ENCODE data around the gene RPH3AL. TPM values are rescaled to one million over a fixed set of nuclear protein-coding genes. Genes with fewer than 3 reads are reported as not detected.

Gene RPH3AL
- total RNA-seq, 4 donors from 2014 or later: 9.9 to 44.7 (median 21.5) TPM

GRCh38 chr17:362721-363120 lies 10.1 kb upstream of the RPH3AL start:
- no peak for DNase-seq
- TF ChIP-seq POLR2A (IDR thresholded peaks at IDR 0.05) (no peak), CTCF (IDR thresholded peaks at IDR 0.05) (no peak)
- Histone ChIP-seq H3K9me3 (no peaks in the 10 kb centered on the region), H3K27me3 (no peaks in the 10 kb centered on the region), H3K4me3 (no peak overlapping the region), H3K4me1 (no peaks in the 10 kb centered on the region), H3K27ac (no peak overlapping the region), H3K36me3 (no peaks in the 10 kb centered on the region)
- intact Hi-C loops (cut with DNase I; ENCODE audit: low total_unique reads): no loop called here

GRCh38 chr17:360092-360750 lies 7.6 kb upstream of the RPH3AL start:
- Histone ChIP-seq H3K4me3 (no peak overlapping the region), H3K9me3 (no peaks in the 10 kb centered on the region), H3K27ac (no peak overlapping the region), H3K27me3 (no peaks in the 10 kb centered on the region), H3K4me1 (no peaks in the 10 kb centered on the region), H3K36me3 (no peaks in the 10 kb centered on the region)
- no peak for DNase-seq
- TF ChIP-seq POLR2A (IDR thresholded peaks at IDR 0.05) (no peak), CTCF (IDR thresholded peaks at IDR 0.05) (no peak)
- intact Hi-C loops (cut with DNase I; ENCODE audit: low total_unique reads): no loop called here

- Histone ChIP-seq H3K4me3 (no peak overlapping the region), H3K27ac (no peak overlapping the region), H3K27me3 (no peaks in the 10 kb centered on the region), H3K4me1 (no peaks in the 10 kb centered on the region), H3K9me3 (no peaks in the 10 kb centered on the region), H3K36me3 (no peaks in the 10 kb centered on the region)
- DNase-seq: no peak
- TF ChIP-seq CTCF (IDR thresholded peaks at IDR 0.05): no peak
- TF ChIP-seq POLR2A (IDR thresholded peaks at IDR 0.05): no peak
- intact Hi-C loops (cut with DNase I; ENCODE audit: low total_unique reads): no loop called here
Measured at GRCh38 chr17:358491-359151, 6.0 kb upstream of the RPH3AL start.

- H3K27ac ChIP-seq: no peak overlapping the region
- no peaks in the 10 kb centered on the region for H3K27me3 ChIP-seq
- DNase-seq: no peak
- H3K36me3 ChIP-seq: no peaks in the 10 kb centered on the region
- TF ChIP-seq POLR2A (IDR thresholded peaks at IDR 0.05): no peak
- no peak for TF ChIP-seq CTCF (IDR thresholded peaks at IDR 0.05)
- intact Hi-C loops (cut with DNase I; ENCODE audit: low total_unique reads): no loop called here
- H3K4me3 ChIP-seq: no peak overlapping the region
- no peaks in the 10 kb centered on the region for H3K9me3 ChIP-seq
- no peaks in the 10 kb centered on the region for H3K4me1 ChIP-seq
Measured at GRCh38 chr17:357644-358043, 5.0 kb upstream of the RPH3AL start.

- H3K4me1 ChIP-seq: no peaks in the 10 kb centered on the region
- H3K27me3 ChIP-seq: no peaks in the 10 kb centered on the region
- intact Hi-C loops (cut with DNase I; ENCODE audit: low total_unique reads): no loop called here
- no peak overlapping the region for H3K27ac ChIP-seq
- no peak for DNase-seq
- no peak overlapping the region for H3K4me3 ChIP-seq
- no peaks in the 10 kb centered on the region for H3K36me3 ChIP-seq
- TF ChIP-seq POLR2A (IDR thresholded peaks at IDR 0.05) (no peak), CTCF (IDR thresholded peaks at IDR 0.05) (no peak)
- no peaks in the 10 kb centered on the region for H3K9me3 ChIP-seq
Measured at GRCh38 chr17:356671-357434, 4.2 kb upstream of the RPH3AL start.
